NCI-H82 treated with DMSO at 0.1 percent for 48 hours (cell line): ENCODE measurements around the gene PGBD2.
"Not testable (repeated sequence)": the region's sequence is repeated elsewhere in the genome, so short reads cannot be mapped to it uniquely, and the experiment has no call there.

Source experiments
- DNase-seq: peaks from one replicate; lab custom pipeline; 2025; ENCODE audit not compliant: unreplicated experiment; lab: John Stamatoyannopoulos, UW

Gene PGBD2

DNA sequence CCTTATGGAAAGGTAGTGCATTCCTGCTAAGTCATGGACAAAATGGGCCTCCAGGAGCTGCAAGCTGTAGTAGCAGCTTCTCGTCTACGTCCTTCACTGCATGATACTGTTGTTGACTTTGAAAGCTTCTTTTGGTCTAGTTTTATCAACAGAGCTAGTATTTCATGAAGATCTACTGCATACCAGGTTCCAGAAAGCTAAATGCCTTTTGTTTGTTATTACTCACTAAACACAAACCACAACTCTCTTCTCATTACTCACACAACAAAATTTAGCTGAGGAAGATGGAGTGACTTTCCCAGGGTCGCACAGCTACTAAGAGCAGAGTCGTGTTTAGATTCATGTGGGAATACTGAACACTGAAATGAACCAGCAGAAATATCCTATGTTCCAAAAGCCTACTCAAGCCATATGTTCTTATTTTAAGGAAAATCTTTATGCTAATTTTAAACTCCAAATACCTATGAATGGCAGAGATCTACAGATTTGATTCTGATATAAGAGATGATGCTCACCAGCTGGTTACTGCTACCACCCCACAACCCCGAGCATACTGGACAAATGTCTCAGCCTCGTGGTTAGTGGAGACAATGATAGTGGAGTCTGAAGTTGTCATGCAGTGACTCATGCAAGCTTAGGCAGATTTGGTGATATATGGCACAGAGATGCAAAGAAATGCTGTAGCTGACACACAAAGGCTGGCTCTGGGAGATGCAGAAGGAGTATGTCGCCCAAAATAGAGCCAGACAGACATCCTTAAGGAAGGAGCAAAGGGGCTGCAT lies 20.6 kb downstream of the PGBD2 start:
- DNase-seq: no peak

DNA sequence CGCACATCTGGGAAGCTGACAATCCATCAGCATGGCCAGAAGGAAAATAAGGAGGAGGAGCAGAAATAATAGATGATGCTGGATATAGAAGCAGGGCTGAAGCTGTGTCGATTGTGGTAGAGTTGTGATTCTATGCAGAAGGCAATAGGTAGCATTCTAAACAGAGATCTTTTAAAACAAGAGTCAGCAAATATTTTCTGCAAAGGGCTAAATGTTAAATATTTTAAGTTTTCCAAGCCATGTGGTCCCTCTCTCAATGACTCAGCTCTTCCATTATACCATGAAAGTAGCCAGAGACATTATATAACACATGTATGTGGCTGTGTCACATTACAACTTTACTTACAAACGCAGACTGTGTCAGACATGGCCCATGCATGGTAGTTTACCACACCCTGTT lies 21.2 kb downstream of the PGBD2 start:
- DNase-seq: not testable (repeated sequence)

DNA sequence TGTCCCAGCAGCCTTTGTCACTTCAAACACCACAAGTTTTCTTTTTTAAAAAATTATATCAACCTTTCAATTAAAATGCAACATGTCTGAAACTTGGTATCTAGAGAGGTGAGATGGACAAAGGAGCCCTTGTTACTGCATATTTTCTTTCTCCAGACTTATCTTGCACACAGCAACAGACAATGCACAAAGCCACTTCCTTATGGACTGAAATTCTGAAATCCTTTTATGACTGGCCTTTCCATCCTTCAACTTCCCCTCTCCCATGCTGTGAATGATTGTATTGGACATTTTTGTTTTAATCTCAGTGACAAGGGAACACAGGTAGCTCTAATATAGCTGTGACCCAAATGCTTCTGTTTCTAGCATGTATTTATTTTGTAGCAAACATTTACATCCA lies 22.1 kb downstream of the PGBD2 start:
- not testable (repeated sequence) for DNase-seq

DNA sequence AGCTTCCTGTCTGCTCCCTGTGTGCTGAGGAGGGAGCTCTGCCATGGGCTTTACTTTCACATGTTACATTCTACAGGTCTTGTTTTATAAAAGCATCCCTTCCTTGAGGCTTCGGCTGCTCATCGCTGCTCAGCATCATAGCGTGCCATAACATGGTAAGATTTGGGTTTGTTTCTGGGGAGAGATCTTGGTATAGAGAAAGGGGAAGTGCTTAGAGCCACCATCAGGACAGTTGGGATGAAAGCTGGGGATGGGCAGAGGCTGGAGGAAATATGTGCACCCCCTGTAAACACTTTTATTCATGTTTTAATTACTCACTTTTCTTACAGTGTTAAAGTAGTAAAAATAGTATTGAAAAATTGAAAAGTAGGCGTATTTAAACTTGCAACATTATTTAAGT lies 24.0 kb downstream of the PGBD2 start:
- DNase-seq: not testable (repeated sequence)

DNA sequence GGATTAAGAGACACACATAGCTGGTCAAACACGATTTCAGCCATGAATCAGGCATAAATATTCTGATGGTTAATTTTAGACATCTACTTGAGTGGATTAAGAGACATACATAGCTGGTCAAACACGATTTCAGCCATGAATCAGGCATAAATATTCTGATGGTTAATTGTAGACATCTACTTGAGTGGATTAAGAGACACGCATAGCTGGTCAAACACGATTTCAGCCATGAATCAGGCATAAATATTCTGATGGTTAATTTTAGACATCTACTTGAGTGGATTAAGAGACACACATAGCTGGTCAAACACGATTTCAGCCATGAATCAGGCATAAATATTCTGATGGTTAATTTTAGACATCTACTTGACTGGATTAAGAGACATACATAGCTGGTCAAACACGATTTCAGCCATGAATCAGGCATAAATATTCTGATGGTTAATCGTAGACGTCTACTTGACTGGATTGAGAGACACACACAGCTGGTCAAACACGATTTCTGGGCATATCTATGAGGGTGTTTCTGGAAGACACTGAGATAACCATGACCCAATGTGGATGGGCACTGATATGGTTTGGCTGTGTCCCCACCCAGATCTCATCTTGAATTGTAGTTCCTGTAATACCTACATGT lies 32.3 kb downstream of the PGBD2 start:
- not testable (repeated sequence) for DNase-seq

DNA sequence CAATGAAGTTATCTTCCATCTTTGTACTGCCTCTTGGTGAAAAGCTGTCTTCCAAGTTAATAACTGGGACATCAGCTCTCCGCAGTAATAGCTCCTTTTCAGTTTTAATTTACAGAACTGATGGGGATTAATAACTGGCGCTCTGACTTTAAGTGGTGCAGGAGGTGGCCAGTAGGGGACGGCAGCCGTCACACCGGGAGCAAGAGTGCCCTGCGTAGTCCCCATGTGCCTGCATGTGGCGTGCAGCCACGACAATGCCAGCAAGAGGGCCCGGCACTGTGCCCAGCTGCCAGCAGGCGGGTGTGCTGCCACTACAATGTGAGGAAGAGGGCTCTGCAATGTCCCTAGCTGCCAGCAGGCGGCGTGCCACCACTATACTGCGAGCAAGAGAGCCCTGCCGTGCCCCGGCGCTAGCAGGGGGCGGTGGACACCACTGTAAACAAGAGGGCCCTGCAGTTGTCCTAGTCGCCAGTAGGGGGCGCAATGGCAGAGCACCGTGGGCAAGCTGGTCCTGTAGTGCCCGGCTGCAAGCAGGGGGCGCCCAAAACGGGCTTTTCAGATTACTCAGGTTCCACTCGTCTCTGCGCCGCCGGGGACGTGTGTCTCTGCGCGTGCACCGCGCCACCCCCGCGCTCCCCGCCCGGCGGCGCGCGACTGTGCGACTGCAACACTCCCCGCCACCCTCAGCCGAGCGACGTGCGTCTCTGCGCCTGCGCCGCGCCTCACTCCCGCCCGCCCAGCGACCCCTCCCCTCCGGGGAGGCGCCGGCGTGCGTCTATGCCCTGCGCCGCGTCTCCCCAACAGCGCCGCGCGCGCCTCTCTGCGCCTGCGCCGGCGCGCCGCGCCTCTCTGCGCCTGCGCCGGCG lies 38.3 kb downstream of the PGBD2 start:
- DNase-seq: not testable (repeated sequence)

DNA sequence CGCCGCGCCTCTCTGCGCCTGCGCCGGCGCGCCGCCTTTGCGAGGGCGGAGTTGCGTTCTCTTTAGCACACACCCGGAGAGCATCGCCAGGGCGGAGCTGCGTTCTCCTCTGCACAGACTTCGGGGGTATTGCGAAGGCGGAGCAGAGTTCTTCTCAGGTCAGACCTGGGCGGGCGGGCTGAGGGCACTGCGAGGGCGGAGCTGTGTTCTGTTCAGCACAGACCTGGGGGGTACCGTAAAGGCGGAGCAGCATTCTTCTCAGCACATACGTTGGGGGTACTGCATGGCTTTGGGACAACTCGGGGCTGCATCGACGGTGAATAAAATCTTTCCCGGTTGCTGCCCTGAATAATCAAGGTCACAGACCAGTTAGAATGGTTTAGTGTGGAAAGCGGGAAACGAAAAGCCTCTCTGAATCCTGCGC lies 39.0 kb downstream of the PGBD2 start:
- not testable (repeated sequence) for DNase-seq

DNA sequence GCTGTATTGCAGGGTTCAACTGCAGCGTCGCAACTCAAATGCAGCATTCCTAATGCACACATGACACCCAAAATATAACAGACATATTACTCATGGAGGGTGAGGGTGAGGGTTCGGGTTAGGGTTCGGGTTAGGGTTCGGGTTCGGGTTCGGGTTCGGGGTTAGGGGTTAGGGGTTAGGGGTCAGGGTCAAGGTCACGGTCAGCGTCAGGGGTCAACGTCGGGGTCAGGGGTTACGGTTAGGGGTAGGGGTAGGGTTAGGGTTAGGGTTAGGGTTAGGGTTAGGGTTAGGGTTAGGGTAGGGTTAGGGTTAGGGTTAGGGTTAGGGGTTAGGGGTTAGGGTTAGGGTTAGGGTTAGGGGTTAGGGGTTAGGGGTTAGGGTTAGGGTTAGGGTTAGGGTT lies 39.4 kb downstream of the PGBD2 start:
- DNase-seq: not testable (repeated sequence)

DNA sequence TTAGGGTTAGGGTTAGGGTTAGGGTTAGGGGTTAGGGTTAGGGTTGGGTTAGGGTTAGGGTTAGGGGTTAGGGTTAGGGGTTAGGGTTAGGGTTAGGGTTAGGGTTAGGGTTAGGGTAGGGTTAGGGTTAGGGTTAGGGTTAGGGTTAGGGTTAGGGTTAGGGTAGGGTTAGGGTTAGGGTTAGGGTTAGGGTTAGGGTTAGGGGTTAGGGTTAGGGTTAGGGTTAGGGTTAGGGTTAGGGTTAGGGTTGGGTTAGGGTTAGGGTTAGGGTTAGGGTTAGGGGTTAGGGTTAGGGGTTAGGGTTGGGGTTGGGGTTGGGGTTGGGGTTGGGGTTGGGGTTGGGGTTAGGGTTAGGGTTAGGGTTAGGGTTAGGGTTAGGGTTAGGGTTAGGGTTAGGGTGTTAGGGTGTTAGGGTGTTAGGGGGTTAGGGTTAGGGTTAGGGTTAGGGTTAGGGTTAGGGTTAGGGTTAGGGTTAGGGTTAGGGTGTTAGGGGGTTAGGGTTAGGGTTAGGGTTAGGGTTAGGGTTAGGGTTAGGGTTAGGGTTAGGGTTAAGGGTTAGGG lies 39.9 kb downstream of the PGBD2 start:
- DNase-seq: not testable (repeated sequence)
